Fibroblast of lung (primary cell): ENCODE results near the gene ZNF638.

Source experiments
- EZH2 ChIP-seq: IDR thresholded peaks from 2 replicates; pipeline ENCODE4 v1.5.1; 2012; ENCODE audit warnings: low read length, control low read depth, mild to moderate bottlenecking; ENCODE audit errors: missing control alignments
- TF ChIP-seq, protein P1 (sequence below), 2 donors: IDR thresholded peaks in 1 of 2; conservative IDR thresholded peaks in 1 of 2; 1 replicate in 1 of 2; 2 replicates in 1 of 2; pipeline ENCODE4 v1.5.1; 2011 to 2012; ENCODE audit warnings: low read length in 2 of 2, control low read depth in 1 of 2, inconsistent platforms in 1 of 2, low read depth in 1 of 2, mild to moderate bottlenecking in 1 of 2

DNA sequence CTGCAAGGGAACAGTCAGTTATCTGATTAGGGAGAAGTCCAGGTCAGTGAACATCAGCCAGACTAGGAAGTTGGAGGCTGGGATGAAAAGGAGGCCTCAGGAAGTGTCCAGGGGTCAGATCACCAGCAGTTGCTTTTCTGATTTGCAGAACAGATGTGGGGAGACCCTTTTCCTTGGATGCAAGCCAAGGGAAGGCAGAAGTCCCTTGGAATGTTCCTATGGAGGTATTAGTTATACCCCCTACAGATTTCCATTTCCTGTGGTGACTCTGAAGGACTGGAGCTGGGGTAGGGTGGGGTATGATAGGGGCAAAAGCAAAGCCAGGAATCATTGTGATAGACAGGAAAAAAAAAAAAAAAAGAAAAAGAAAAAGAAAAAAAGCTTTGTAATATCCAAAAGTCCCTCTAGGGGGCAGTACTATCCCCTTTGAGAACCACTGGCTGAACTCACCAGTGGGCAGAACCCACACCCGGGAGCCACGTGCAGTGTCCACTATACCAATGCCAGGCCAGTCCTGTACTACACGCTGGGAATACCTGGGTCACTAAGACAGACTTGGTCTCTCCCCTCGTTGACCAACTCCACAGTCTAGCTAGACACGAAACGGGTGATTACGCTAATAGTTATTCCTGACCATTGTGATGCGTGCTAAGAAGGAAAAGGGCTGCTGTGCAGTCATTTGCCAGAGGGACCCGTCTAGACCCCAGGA lies 129.2 kb downstream of the ZNF638 start:
- TF ChIP-seq, protein P1, sequence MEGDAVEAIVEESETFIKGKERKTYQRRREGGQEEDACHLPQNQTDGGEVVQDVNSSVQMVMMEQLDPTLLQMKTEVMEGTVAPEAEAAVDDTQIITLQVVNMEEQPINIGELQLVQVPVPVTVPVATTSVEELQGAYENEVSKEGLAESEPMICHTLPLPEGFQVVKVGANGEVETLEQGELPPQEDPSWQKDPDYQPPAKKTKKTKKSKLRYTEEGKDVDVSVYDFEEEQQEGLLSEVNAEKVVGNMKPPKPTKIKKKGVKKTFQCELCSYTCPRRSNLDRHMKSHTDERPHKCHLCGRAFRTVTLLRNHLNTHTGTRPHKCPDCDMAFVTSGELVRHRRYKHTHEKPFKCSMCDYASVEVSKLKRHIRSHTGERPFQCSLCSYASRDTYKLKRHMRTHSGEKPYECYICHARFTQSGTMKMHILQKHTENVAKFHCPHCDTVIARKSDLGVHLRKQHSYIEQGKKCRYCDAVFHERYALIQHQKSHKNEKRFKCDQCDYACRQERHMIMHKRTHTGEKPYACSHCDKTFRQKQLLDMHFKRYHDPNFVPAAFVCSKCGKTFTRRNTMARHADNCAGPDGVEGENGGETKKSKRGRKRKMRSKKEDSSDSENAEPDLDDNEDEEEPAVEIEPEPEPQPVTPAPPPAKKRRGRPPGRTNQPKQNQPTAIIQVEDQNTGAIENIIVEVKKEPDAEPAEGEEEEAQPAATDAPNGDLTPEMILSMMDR (conservative IDR thresholded peaks at IDR 0.05 in 1 of 2, IDR thresholded peaks at IDR 0.05 in 1 of 2; ENCODE audit: low read depth in 1 of 2, low read length in 2 of 2): peak; percentile 47 to 51
- no peak for TF ChIP-seq EZH2
